ENCODE results near the gene FRS3. TPM values are rescaled to one million over a fixed set of nuclear protein-coding genes. Genes with fewer than 3 reads are reported as not detected.

Gene FRS3
- total and polyA plus RNA-seq, 2 of the 13 experiments (the other 11 are each of a cell fraction or from before 2014, with no cell fraction given) = 3.0 to 7.4 TPM

DNA sequence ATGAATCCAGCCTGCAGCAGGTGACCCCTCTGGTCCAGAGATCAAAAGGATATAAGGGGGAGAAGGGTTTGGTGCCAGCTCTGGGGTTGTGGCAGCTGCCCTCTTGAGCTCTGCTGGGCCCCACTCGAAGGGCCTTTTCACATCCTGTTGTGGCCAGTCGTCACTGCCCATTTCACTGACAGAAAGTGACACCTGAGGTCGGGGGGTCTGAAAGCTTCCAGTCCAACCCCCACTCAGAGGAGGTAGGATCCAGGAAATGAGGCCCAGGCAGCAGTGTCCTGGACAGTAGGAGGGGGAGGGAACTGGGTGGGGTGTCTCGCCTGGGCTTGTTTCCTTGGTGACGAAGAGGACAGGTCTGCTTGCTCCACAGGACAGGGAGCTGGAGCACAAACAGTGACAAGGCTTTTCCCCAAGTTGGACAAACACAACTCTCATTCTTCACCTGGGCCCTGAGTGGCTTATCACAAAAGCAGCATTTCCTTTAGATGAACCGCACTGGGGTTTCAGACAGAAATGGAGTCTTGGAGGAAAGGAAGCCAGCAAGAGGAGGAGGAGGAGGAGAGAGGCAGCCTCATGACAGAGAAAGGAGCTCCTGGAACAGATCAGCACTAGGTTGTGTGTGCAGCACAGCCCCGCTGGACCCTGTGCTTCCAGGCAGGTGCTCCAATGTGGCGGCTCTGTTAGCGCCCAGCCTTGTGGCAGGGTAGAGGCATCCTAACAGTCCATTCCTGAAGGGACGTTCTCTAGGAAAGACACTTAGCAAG lies 11.0 kb downstream of the FRS3 start (continued):
- TF ChIP-seq, protein P1, sequence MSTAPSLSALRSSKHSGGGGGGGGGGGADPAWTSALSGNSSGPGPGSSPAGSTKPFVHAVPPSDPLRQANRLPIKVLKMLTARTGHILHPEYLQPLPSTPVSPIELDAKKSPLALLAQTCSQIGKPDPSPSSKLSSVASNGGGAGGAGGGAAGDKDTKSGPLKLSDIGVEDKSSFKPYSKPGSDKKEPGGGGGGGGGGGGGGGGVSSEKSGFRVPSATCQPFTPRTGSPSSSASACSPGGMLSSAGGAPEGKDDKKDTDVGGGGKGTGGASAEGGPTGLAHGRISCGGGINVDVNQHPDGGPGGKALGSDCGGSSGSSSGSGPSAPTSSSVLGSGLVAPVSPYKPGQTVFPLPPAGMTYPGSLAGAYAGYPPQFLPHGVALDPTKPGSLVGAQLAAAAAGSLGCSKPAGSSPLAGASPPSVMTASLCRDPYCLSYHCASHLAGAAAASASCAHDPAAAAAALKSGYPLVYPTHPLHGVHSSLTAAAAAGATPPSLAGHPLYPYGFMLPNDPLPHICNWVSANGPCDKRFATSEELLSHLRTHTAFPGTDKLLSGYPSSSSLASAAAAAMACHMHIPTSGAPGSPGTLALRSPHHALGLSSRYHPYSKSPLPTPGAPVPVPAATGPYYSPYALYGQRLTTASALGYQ (CRISPR knock-in tag; IDR thresholded peaks at IDR 0.05) = 0 out of 2 replicates have a peak, but pooled peaks have one; percentile 48
- TF ChIP-seq CREM (IDR thresholded peaks at IDR 0.05) (0 out of 2 replicates have a peak, but pooled peaks have one; percentile 40), CREM (CRISPR knock-in tag; IDR thresholded peaks at IDR 0.05) (no peak)

DNA sequence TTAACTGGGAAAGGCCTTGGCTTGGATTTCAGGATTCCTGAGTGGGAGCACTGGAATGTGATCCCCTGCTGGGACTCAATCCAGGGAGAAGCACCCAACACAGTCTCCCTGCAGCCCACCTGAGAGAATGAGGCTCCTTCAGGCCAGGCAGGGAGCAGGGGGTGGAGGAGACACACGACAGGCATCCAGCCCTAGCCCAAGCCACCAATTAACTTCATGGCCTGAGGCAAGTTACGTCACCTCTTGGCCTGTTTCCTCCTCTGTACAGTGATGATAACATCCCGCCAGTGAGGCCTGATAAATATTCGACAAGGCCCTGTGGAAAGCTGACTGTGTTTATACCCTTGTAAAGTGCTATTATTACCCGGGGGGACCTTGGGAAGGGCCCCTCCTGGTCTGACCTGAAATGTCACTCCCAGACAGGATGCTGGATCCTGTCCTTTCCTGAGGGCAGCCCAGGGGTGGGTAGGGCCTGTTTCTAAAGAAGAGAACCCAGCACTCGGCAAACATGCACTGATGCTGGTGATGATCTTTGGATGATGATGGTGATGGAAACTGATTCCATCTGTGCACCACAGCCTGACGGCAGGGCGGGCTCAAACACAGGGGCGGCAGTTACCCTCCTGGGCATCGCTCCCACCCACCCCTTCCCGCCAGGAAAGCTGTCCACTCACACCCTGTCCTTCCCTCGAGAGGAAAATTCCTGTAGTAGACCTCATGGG lies 12.4 kb downstream of the FRS3 start:
- DNase-seq (ENCODE audit: low spot score) = peak; percentile 82
- H2AFZ ChIP-seq (ENCODE audit: low read length) = no peak overlapping the region
- ChIA-PET CTCF (ENCODE audit: low intra/inter-chr PET ratio, low total read pairs) (no interaction called here), POLR2A (interaction anchor here (0.6 to 4.6 kb wide), 6 partner anchors 10 to 283 kb away, joined by 3 to 112 read pairs (median 25); partner anchors contain the start of genes PGC, TAF8, TFEB and TOMM6)
- 57% methylated on average over 12 of the region's 12 CpGs for WGBS (ENCODE audit: low lambda C conversion rate)
- H3K27ac ChIP-seq (ENCODE audit: extremely low read length, insufficient read depth, low read length) = no peak overlapping the region
- in situ Hi-C loops (cut with HindIII; ENCODE audit: extremely low pct_ligation_motif_present, low pct_unique_long_range_greater_than_20kb) = no loop called here
- no peak overlapping the region for H3K4me3 ChIP-seq (replicated peaks in 1 of 3; ENCODE audit: insufficient read depth in 1 of 3, low read depth in 2 of 3, low read length in 3 of 3)
- ATAC-seq = peak; percentile 47
- intact Hi-C loops (cut with micrococcal nuclease; ENCODE audit: unreplicated experiment) = no loop called here
- H3K27me3 ChIP-seq (ENCODE audit: control insufficient read depth in 1 of 2, insufficient read depth in 2 of 2, low read length in 2 of 2) = no peaks in the 10 kb centered on the region
- H3K4me1 ChIP-seq (ENCODE audit: insufficient read depth, low read length) = peaks cover 45% of the 10 kb centered on the region
- no peaks in the 10 kb centered on the region for H3K9me3 ChIP-seq (ENCODE audit: low read length)
- H4K20me1 ChIP-seq (ENCODE audit: insufficient read depth, low read length) = no peaks in the 10 kb centered on the region
- H3K9ac ChIP-seq (ENCODE audit: insufficient read depth, low read depth, low read length) = no peak overlapping the region
- H3K36me3 ChIP-seq (replicated peaks in 1 of 2; ENCODE audit: control insufficient read depth in 1 of 2, insufficient read depth in 2 of 2, low read length in 2 of 2) = peaks cover 10 to 20% of the 10 kb centered on the region in 2 experiments; a peak in 4 of 5 replicates
- peak; percentile 15 for FAIRE-seq
- no peak overlapping the region for H3K4me2 ChIP-seq (ENCODE audit: low read depth, low read length)
- H3K79me2 ChIP-seq (ENCODE audit: insufficient read depth, low read length) = no peaks in the 10 kb centered on the region
- BruUV-seq (replicated peaks) = no TSS peak
- TF ChIP-seq, protein P2, sequence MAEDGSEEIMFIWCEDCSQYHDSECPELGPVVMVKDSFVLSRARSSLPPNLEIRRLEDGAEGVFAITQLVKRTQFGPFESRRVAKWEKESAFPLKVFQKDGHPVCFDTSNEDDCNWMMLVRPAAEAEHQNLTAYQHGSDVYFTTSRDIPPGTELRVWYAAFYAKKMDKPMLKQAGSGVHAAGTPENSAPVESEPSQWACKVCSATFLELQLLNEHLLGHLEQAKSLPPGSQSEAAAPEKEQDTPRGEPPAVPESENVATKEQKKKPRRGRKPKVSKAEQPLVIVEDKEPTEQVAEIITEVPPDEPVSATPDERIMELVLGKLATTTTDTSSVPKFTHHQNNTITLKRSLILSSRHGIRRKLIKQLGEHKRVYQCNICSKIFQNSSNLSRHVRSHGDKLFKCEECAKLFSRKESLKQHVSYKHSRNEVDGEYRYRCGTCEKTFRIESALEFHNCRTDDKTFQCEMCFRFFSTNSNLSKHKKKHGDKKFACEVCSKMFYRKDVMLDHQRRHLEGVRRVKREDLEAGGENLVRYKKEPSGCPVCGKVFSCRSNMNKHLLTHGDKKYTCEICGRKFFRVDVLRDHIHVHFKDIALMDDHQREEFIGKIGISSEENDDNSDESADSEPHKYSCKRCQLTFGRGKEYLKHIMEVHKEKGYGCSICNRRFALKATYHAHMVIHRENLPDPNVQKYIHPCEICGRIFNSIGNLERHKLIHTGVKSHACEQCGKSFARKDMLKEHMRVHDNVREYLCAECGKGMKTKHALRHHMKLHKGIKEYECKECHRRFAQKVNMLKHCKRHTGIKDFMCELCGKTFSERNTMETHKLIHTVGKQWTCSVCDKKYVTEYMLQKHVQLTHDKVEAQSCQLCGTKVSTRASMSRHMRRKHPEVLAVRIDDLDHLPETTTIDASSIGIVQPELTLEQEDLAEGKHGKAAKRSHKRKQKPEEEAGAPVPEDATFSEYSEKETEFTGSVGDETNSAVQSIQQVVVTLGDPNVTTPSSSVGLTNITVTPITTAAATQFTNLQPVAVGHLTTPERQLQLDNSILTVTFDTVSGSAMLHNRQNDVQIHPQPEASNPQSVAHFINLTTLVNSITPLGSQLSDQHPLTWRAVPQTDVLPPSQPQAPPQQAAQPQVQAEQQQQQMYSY (CRISPR knock-in tag; IDR thresholded peaks at IDR 0.05) = no peak
- TF ChIP-seq ZBTB7A (CRISPR knock-in tag; IDR thresholded peaks at IDR 0.05) (no peak), MXI1 (IDR thresholded peaks at IDR 0.05; ENCODE audit: borderline replicate concordance, low read depth, low read length) (no peak), CBX5 (CRISPR knock-in tag; IDR thresholded peaks at IDR 0.05; ENCODE audit: borderline replicate concordance) (no peak; the same call in 1 of the 2 replicates), JUNB (CRISPR knock-in tag; IDR thresholded peaks at IDR 0.05; ENCODE audit: borderline replicate concordance) (no peak), ZNF556 (CRISPR knock-in tag; IDR thresholded peaks at IDR 0.05; ENCODE audit: borderline replicate concordance) (no peak), FLYWCH1 (CRISPR knock-in tag; IDR thresholded peaks at IDR 0.05) (no peak), ZNF143 (CRISPR knock-in tag; IDR thresholded peaks at IDR 0.05) (no peak), NFRKB (IDR thresholded peaks at IDR 0.05) (no peak)
- TF ChIP-seq, protein P3, sequence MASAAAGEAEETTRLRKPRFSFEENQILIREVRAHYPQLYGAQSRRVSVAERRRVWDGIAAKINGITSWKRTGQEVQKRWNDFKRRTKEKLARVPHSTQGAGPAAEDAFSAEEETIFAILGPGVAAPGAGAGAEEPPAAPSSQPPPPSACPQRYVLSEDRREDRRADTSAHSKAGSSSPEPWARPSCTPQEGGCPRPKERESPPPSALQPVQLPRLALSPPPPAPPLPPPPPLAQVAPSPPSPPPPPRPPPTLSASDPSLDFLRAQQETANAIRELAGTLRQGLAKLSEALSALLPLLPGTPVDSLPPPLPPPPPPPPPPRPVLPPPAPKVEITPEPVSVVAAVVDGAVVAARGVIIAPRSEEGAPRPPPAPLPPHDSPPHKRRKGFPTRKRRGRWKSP (CRISPR knock-in tag; IDR thresholded peaks at IDR 0.05) = no peak
